DOHH2 (cell line): ENCODE data around the gene TNFAIP8L1.

ENCODE experiments used
- H3F3A ChIP-seq: fragments of 200-600 bp; sonication (generic), shearing (Covaris generic); 2 replicates; pipeline ENCODE4 v1.6.0; 2016; ENCODE audit warnings: antibody characterized with exemption, mild to moderate bottlenecking; ENCODE audit not compliant: control insufficient read depth, insufficient read depth
- H3K27ac ChIP-seq: fragments of 200-600 bp; sonication (generic); 2 replicates; pipeline ENCODE4 v1.5.1; 2014; ENCODE audit warnings: low read depth, mild to moderate bottlenecking, low read length, moderate library complexity
- H3K27me3 ChIP-seq: fragments of 200-600 bp; sonication (generic); 2 replicates; pipeline ENCODE4 v1.6.1; 2014; ENCODE audit warnings: mild to moderate bottlenecking, low read length, mixed read lengths; ENCODE audit not compliant: control insufficient read depth
- H3K36me3 ChIP-seq: fragments of 200-600 bp; sonication (generic); 2 replicates; pipeline ENCODE4 v1.6.1; 2014; ENCODE audit warnings: mild to moderate bottlenecking, low read length, moderate library complexity, mixed read lengths; ENCODE audit not compliant: control insufficient read depth
- H3K4me1 ChIP-seq: fragments of 200-600 bp; sonication (generic); 2 replicates; pipeline ENCODE4 v1.6.1; 2014; ENCODE audit warnings: mild to moderate bottlenecking, low read length, mixed read lengths; ENCODE audit not compliant: control insufficient read depth
- H3K4me2 ChIP-seq: fragments of 200-600 bp; sonication (generic); 2 replicates; pipeline ENCODE4 v1.6.0; 2014; ENCODE audit warnings: mild to moderate bottlenecking, low read length, moderate library complexity
- H3K4me3 ChIP-seq: fragments of 200-600 bp; sonication (generic); 2 replicates; pipeline ENCODE4 v1.5.1; 2014; ENCODE audit warnings: mild to moderate bottlenecking, low read length, mixed read lengths
- H3K79me2 ChIP-seq: fragments of 200-600 bp; sonication (generic); 2 replicates; pipeline ENCODE4 v1.6.1; 2014; ENCODE audit warnings: mild to moderate bottlenecking, low read length, mixed read lengths; ENCODE audit not compliant: control insufficient read depth
- H3K9me2 ChIP-seq: fragments of 200-600 bp; sonication (generic); replicated peaks from 2 replicates; pipeline ENCODE4 v1.6.1; 2014; ENCODE audit warnings: mild to moderate bottlenecking, low read length, mixed read lengths; ENCODE audit not compliant: control insufficient read depth
- H3K9me3 ChIP-seq: fragments of 200-600 bp; sonication (generic); 2 replicates; pipeline ENCODE4 v1.6.1; 2014; ENCODE audit warnings: antibody characterized with exemption, low read length, mixed read lengths; ENCODE audit not compliant: control insufficient read depth, insufficient read depth
- H4K20me1 ChIP-seq: fragments of 200-600 bp; sonication (generic); 2 replicates; pipeline ENCODE4 v1.6.0; 2014; ENCODE audit warnings: low read depth, mild to moderate bottlenecking, antibody characterized with exemption, low read length, moderate library complexity; ENCODE audit not compliant: control insufficient read depth, insufficient read depth
- CTCF ChIP-seq: fragments of 200-600 bp; sonication (generic); IDR thresholded peaks from one replicate; pipeline ENCODE4 v1.5.1; 2014; ENCODE audit warnings: antibody characterized with exemption, mild to moderate bottlenecking, low read depth, low read length; ENCODE audit not compliant: poor library complexity, severe bottlenecking
- EZH2phosphoT487 ChIP-seq: fragments of 200-600 bp; sonication (generic); IDR thresholded peaks from 2 replicates; pipeline ENCODE4 v1.6.1; 2017; ENCODE audit warnings: borderline replicate concordance, mild to moderate bottlenecking, antibody characterized with exemption, low read length, moderate library complexity, mixed read lengths

The TNFAIP8L1 gene

DNA sequence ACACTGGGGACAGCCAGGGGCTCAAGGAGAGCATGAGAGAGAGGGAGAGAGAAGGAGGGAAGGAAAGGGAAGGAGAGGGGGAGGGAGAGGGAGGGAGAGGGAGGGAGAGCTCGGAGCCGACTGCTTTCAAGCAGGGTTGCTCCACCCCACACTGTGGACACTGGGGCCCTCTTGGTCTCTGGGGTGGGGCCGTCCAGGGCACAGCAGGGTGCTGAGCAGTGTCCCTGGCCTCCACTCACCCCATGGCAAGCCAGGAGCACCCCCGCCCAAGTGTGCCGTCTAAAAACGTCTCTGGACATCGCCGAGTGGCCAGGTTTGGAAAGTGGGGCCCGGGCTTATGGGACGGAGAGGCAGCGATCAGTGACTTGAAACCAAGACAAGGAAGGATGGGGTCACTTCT, 63.4 kb downstream of the TNFAIP8L1 start:
- peaks cover 51% of the 10 kb centered on the region for H3K36me3 ChIP-seq
- H3K4me3 ChIP-seq = no peak overlapping the region
- no peak overlapping the region for H3K4me2 ChIP-seq
- no peaks in the 10 kb centered on the region for H4K20me1 ChIP-seq
- H3K27me3 ChIP-seq = no peaks in the 10 kb centered on the region
- H3F3A ChIP-seq = no peaks in the 10 kb centered on the region
- no peaks in the 10 kb centered on the region for H3K9me3 ChIP-seq
- TF ChIP-seq EZH2phosphoT487 (no peak), CTCF (no peak)
- H3K79me2 ChIP-seq = no peaks in the 10 kb centered on the region
- no peaks in the 10 kb centered on the region for H3K9me2 ChIP-seq
- no peaks in the 10 kb centered on the region for H3K4me1 ChIP-seq
- H3K27ac ChIP-seq = no peak overlapping the region

GRCh38 chr19:4703671-4704316, 64.5 kb downstream of the TNFAIP8L1 start:
- Histone ChIP-seq H3K4me2 (no peak overlapping the region), H4K20me1 (no peaks in the 10 kb centered on the region), H3K36me3 (peaks cover 45% of the 10 kb centered on the region), H3K79me2 (no peaks in the 10 kb centered on the region), H3F3A (no peaks in the 10 kb centered on the region), H3K27ac (no peak overlapping the region), H3K4me1 (no peaks in the 10 kb centered on the region), H3K4me3 (no peak overlapping the region), H3K27me3 (no peaks in the 10 kb centered on the region), H3K9me3 (no peaks in the 10 kb centered on the region), H3K9me2 (no peaks in the 10 kb centered on the region)
- TF ChIP-seq CTCF = no peak
- no peak for TF ChIP-seq EZH2phosphoT487

- H3K4me1 ChIP-seq = no peaks in the 10 kb centered on the region
- H3K79me2 ChIP-seq = no peaks in the 10 kb centered on the region
- no peaks in the 10 kb centered on the region for H4K20me1 ChIP-seq
- no peaks in the 10 kb centered on the region for H3K9me3 ChIP-seq
- H3K27me3 ChIP-seq = no peaks in the 10 kb centered on the region
- H3K4me2 ChIP-seq = no peak overlapping the region
- H3K27ac ChIP-seq = no peak overlapping the region
- TF ChIP-seq CTCF (no peak), EZH2phosphoT487 (no peak)
- no peak overlapping the region for H3K4me3 ChIP-seq
- peaks cover 46% of the 10 kb centered on the region for H3K36me3 ChIP-seq
- H3K9me2 ChIP-seq = no peaks in the 10 kb centered on the region
- H3F3A ChIP-seq = no peaks in the 10 kb centered on the region
Observed at GRCh38 chr19:4704317-4704673, 65.0 kb downstream of the TNFAIP8L1 start.
